Inflammatory macrophage treated with lipopolysaccharide for 1 hour (primary cell): ENCODE measurements around the gene ANXA2.
"Not testable (repeated sequence)": the region's sequence is repeated elsewhere in the genome, so short reads cannot be mapped to it uniquely, and the experiment has no call there.

Source experiments
- DNase-seq, 2 donors: peaks; one replicate each; pipeline ENCODE4 v3.0.0-alpha.2; 2020 to 2022

ANXA2 gene

DNA sequence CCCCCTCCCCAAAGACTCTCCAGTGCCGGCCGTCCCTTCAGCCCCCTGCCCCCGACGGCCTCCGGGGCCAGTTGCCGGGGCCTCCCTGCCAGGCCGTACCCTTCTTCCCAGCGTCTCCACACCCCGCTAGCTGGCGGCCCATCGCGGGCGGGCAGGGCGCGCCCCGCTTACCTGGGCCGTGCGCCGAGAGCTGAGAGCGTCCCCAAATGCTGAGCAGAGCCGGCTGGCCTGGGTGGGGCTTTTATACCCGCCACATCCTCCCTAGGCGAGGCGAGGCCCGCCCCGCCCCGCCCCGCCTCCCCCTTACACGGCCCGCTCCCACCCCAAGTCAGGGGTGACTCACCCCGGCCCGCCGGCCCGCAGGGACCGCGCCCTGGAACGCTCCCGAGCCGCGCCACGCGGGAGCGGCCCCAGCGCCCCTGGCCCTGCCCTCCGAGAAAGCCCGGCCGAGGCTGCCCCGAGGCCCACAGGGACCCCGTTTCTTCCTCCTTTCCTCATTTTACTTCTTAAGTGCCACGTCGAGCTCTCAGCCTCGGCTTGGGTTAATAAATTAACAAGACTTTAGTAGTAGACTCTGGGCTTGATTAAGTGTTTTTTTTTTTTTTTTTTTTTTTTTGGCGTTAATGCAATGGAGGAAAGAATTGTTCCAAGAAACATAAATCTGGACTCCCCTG is at the start of gene ANXA2:
ANXA2 (minus strand) TSS at position 215 of the 674 bp plus-strand sequence. CDS start 11,911 bp downstream, outside the sequence.
- DNase-seq: peak; percentile 87 to 92

DNA sequence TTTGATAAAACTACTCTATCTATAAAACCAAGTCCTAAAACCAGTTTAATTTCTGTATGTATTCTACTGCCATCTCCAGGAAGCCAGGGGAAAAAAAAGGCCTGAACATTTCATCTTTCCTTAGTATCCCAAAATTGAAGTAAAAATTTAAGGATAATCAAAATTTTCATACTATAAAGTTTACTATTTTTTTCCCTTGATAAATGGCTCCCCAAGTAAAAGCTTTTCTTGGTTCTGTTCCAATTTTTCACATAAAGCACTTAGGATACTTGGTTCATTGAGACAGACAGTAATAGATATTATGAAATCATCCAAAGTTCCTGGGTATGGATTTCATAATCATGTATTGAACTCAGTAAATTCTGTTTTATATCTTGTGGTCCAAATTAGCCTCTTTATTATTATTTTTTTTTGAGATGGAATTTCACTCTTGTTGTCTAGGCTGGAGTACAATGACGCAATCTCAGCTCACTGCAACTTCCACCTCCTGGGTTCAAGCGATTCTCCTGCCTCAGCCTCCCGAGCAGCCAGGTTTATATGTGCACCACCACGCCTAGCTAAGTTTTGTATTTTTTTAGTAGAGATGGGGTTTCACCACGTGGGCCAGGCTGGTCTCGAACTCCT is 46.6 kb upstream of the ANXA2 start:
- DNase-seq: peak; percentile 34 to 49

DNA sequence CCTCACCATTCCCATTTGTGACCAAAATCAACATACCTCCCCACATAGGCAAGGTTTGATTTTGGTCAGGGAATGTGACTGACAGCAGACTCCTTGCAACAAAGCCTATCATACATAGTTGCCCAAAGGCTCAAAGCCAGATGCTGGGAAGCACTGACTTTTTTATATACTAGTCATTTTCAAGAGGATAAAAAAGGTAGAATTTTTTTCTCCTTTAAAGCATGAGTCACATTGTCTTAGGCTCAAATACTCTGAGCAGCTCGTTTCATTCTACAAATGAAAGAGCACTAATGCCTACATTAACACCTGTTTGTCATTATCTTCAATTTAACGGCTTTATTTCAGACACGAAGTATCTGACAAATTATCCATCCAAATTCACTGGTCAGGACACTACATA is 45.0 kb upstream of the ANXA2 start:
- DNase-seq: no peak

DNA sequence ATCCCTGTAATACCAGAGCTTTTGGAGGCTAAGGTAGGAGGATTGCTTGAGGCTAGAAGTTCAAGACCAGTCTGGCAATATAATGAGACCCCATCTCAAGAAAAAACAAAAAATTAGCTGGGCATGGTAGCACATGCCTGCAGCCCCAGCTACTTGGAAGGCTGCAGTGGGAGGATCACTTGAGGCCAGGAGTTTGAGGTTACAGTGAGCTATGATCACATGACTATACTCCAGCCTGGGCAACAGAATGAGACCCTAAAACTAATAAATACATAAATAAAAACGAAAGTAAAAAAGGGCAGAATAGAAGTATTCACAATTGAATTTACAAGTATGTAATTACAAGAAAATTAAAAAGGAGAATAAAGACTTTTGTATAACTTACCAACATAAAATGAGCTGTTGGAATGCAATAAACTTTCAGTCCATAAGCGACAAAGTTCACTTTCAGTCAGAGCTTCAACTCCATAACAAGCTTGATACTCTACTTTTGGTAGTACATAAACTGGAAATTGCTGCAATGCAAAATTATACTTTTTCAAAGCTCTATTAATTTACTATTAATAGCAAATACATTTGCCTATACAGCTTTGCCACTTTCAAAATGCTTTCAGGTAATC is 44.4 kb upstream of the ANXA2 start:
- no peak for DNase-seq

DNA sequence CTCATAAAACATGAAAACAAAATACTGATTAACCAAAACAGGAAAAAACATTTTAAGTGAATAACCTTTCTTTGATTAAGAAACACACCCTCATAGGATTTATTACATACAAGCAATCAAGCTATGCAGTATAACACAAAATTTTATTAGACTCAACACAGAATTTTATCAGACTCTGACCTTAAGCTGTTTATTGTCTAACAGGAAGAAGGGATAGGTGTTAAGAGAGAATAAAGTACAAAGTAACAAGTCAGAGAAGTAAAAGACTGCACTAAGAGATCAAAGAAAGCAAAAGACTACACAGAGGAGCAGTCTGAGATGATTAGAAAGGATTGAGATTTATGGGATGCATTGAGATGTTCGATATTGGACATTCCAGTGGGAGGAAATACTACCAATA is 43.5 kb upstream of the ANXA2 start:
- DNase-seq: no peak

DNA sequence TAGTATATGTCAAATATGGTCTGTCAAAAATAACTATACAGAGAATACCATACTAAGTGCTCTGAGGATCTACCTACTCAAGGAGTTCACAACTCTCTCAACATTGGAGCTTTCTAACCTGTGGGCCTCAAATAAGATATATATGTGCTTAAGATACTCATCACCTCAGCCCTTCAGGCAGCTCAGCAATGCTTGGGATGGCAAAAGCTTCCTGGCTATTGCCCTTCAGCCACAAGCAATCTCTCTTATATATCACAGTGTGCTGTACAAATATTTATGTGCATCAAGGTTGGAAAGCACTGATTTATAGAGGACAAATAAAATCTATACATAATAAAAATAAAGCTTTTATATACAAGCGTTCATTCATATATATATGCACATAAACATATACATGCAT is 40.9 kb upstream of the ANXA2 start:
- no peak for DNase-seq

DNA sequence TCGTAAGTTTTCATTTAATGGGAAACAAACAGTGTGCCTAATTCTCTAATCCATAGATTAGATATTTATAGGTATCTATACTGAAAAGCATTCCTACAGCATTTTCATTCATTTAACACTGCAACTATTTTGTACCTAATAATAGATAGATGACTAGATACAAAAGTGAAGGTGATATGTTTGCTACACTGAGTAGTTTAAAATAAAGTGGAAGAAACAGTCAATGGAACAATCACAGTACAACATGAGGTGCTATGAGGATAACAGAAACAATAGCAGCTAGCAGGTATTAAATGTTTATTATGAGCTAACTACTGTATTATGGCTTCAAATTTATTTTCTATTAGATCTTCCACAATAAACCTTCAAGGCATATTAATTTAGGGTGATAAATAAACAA is 31.1 kb upstream of the ANXA2 start:
- no peak for DNase-seq

DNA sequence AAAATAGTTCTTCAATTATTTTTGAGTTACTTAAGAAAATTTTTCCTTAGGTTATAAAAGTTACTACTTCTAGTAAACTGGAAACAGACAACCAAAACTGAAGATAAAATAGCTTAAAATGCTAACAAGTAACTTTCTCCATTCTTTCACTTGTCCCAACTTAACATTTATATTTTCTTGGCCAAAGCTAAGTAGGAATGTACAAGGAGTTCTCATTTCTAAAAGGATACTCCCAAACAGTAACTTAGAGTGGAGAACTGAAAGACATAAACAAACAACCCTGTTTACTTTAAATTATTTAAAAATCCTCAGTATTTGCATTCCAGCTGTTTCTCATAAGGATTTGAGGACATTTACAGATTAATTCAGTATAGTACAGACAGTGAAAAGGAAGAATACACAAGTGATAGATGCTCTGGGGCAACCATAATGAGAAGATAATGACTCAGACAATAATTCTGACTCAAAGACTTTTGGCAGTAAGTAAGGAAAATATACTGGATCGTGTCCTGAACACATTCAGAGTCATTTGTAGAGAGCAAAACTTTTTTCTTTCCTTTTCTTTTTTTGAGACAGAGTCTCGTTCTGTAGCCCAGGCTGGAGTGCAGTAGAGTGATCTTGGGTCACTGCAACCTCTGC is 29.2 kb upstream of the ANXA2 start:
- DNase-seq: no peak

DNA sequence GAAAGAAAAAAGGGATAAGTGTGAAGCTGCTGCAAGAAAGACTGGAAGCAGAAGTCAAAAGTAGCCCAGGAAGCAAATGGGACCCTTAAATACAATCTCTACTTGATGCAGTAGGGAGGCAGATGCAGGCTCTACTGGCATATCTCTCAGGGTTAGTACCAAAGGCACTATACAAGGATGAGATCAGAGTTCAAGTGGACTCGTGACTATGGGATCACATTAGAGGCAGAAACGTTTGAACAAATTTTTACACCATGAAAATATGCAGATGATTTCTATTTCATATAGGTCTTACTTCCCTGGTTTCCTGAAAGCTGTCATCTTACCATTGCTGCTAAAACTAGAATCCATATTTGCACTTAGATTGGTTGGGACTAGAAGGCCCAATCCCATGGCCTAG is 27.7 kb upstream of the ANXA2 start:
- DNase-seq: no peak

DNA sequence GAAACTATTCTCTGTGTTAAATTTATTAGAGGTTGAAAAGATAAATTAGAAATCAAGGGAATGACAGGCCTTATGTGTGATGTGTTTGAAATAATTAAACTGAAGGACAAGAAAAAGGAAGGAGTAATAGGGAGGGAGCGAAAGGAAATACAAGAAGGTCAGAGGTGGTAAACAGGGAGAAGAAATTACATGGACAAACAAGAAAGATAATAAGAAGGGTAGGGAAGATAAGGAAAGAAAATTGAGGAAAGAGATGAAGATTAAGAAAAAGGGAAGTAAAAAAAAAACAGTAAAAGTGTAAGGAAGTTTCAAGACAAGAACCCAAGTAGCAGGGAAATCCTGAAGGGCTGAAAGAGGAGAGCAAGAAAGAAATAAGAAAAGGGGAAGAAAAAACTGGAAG is 26.2 kb upstream of the ANXA2 start:
- no peak for DNase-seq

DNA sequence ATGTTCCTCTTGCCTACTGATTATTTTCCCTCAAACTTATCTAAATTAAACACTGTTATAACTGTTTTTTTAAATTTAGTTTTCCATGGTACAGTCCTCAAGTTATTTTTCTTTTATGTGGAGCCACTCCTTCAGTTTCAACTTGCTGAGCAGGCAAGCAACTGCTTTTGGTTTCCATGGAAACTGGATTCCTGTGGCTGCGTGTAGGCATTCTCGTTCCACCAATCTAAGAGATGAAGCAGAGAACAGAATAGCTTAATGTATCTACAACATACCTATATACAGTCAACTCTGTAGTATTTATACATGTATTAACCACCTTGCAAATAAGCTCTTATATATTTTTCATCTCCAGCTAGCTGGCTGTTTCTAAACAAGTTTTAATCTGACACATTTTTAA is 25.8 kb upstream of the ANXA2 start:
- DNase-seq: no peak

DNA sequence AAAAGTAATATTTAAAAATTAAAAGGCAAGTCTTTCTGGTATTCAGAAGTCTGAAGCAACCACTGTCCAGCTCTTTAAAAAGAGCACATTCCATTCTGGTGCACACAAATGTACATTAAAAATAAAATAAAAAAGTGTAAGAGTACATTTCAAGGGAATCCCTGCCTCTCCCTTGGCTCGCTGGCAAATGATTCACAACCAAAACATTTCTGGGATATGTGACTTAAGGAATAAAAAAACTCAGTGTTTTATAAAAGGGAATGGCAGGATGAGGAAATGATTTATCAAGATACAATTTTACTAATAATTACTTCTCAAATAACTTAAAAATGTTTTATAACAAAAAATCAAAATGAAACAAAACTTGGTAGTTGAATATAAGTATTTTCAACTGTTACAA is 23.8 kb upstream of the ANXA2 start:
- no peak for DNase-seq

DNA sequence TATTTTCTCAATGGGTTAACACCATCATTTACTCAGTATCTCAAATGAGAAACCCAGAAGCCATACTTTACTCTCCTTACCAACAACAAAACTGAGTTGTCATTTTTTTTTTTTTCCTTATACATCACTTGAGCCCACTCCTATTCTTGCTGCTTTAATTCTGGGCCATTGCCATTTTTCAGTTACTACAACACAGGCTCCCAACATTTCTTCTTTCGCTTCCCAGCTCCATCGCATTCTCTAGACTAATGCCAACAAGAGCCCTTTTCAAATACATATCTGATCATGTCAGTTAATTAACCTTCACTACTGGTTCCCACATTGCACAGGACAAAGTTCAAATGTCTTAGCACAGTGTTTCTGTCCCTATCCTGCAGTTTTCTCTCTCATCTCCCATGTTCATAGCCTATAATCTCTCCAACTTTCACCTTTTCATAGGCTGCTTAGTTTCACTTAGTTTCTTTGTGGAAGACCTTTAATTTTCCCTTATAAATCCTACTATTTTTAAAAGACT is 22.5 kb upstream of the ANXA2 start:
- no peak for DNase-seq

DNA sequence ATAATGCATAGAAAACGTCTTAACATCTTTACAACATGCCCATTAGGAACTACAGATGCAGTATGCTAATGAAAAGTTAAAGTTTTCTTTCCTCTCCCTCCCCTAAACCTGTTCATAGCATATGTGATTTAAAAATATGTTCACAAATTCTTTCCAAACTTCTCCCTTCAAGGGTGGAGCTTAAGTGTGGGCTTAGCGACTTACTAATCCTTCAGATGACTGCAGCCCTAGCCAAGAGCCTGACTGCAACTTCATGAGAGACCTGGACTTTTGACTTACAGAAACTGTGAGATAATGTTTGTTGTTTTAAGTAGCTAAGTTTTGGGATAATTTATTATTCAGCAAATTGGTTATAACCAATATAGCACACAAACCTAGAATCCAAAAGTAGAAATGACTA is 22.0 kb upstream of the ANXA2 start:
- peak; percentile 30 to 67 for DNase-seq

DNA sequence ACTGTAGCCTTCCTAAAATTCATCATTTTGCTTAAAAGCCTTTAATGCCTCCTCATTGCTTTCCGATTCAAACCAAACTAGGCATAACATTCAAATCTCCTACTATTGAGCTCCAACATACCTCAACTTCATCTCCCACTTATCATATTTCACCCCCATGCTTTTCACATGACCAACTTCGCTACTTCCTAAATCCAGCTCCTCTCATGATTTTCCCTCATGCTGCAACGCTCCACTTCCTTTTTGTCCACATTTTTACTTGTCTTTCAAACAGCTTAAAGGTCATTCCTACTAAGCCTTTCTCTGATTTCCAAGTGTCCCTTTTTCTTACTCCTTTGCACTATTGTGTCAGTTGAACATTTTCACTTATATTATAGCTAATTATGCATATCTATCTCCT is 20.3 kb upstream of the ANXA2 start:
- peak; percentile 74 to 88 for DNase-seq

DNA sequence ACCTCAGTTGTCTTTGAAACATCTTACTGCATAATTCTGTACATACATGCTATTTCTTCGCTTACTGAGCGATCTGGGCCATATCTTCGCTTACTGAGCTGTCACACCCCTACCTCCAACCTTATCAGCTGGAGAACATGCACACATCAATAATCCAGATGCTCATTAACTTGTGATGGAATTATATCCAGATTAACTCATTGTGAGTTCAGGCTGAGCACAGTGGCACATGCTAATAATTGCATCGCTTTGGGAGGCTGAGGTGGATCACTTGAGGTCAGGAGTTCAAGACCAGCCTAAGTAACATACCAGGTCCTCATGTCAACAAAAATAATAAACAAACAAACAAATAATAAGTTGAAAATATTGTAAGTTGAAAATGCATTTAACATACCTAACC is 19.3 kb upstream of the ANXA2 start:
- DNase-seq: no peak

DNA sequence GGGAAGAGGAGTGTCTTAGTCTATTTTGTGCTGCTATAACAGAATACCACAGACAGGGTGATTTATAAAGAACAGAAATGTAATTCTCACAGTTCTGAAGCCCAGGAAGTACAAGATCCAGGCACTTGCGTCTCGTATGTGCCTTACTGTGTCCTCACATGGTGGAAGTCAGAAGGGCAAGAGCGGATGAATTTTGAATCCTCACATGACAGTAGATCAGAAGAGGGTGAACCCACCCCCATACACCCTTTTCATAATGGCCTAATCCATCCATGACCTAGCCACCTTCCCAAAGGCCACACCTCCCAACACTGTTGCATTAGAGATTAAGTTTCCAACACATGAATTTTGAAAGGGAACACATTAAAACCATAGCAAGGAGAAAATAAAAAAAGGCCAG is 18.7 kb upstream of the ANXA2 start:
- peak in 1 of 2 donors; percentile 82 for DNase-seq

DNA sequence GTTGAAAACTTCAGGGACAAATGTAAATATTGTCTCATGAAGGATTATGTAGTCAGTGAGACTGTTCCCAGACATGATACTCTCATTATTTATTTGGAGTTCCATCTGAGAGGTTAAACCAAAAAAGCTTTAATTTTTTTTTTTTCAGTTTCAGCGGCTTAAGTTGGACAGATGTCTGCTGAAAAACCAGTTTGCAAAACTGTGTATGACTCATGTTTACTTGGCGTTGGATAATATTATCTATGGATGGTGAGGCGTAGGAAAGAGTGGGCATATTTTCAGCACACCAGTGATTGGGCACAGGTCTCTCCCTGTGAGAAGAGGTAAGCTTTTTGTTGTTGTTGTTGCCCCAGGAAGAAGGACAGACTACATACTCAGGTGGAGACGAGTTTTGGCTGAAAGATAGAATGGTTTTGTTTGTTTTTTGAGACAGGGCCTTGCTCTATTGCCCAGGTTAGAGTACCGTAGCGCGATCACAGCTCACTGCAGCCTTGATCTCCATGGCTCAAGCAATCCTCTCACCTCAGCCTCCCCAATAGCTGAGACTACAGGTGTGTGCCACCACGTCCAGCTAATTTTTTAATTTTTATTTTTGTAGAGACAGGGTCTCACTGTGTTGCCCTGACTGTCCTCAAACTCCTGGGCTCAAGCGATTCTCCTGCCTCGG is 16.4 kb upstream of the ANXA2 start:
- peak in 1 of 2 donors; percentile 50 for DNase-seq

DNA sequence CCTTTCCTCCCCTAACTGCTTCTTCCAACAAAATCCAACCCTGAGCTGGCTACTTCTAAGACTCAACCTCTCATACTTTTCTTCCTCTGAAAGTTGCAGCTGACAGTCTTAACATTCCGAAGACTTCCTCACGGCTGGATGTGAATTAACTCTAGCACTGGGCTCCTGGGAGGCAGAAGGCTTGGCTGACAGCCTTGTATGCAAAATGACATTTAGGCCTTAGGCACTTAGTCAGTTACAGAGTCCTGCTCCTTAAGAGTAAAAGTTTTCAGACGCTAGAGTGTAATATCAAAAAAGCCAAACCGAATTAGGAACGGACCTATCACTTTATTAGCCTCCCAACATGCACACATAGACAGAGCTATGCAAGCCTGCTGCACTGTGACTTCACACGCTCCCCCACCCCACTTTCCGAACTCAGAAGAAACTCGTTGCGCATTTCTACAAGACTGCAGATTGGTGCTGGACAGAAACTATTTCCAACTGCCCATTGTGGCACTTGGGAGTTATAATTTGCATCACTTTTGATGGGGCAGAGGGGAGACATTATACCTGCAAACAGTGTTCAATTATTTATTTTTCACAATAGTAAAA is 15.5 kb upstream of the ANXA2 start:
- no peak for DNase-seq

DNA sequence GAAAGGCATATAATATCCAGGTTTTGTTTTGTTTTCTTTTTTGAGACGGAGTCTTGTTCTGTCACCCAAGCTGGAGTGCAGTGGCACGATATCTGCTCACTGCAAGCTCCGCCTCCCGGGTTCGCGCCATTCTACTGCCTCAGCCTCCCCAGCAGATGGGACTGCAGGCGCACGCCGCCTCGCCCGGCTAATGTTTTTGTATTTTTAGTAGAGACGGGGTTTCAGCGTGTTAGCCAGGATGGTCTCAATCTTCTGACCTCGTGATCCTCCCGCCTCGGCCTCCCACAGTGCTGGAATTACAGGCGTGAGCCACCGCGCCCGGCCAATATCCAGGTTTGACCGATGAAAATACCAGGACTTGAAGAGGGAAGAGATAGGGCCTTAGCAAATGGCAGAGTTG is 15.0 kb upstream of the ANXA2 start:
- not testable (repeated sequence) for DNase-seq

DNA sequence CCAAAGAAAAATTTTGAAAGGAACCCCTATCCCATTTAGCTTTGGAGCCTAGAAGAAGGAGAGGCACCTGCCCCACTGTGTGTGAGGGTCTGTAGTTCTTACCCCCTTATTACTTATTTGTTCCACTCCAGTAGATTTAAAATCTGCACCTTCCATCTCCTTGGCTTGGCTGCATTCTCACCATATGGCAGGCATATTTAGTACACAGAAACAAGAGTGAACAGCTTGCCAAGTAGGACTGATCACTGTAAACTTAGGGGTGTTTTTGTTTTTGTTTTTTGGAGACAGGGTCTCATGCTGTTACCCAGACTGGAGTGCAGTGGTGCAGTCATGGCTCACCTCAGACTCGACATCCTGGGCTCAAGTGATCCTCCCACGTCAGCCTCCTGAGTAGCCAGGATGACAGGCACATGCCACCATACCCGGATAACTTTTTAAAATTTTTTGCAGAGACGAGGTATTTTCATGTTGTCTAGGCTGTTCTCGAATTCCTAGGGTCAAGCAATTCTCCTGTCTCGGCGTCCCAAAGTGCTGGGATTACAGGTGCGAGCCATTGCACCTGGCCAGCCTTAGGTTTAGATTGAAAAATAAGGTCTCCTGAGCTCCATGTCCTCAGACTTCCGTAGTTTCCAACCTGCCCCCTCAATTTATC is 14.1 kb upstream of the ANXA2 start:
- no peak for DNase-seq

DNA sequence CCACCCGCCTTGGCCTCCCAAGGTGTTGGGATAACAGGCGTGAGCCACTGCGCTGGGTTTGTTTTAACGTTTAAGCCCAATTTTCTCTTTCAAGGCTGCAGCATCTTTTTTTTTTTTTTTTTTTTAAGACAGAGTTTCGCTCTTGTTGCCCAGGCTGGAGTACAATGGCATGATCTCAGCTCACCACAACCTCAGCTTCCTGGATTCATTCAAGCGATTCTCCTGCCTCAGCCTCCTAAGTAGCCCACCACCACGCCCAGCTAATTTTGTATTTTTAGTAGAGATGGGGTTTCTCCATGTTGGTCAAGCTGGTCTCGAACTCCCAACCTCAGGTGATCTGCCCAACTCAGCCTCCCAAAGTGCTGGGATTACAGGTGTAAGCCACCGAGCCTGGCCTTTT is 12.6 kb upstream of the ANXA2 start:
- DNase-seq: not testable (repeated sequence)
